Skin epidermis (tissue), 12 donors: ENCODE results near the gene NFKBIA.

ENCODE experiments used
- H3K27ac ChIP-seq, 21 experiments: fragments of 200-600 bp; sonication (generic) in 11 of 21; one replicate each; pipeline ENCODE4 v1.5.0; 2020; ENCODE audit warnings: mild to moderate bottlenecking in 3 of 21, inconsistent platforms in 2 of 21, moderate library complexity in 2 of 21
- H3K4me3 ChIP-seq, 7 experiments: fragments of 200-600 bp; sonication (generic) in 2 of 7; one replicate each; pipeline ENCODE4 v1.5.0; 2020; ENCODE audit warnings: inconsistent platforms in 2 of 7, mild to moderate bottlenecking in 2 of 7, moderate library complexity in 1 of 7

NFKBIA gene

GRCh38 chr14:35352274-35353233 is 52.0 kb downstream of the NFKBIA start:
- H3K4me3 ChIP-seq, result no peak overlapping the region
- H3K27ac ChIP-seq, result peak overlapping the region in 6 of 21 experiments; percentile 3 to 67 (median 22)

GRCh38 chr14:35351897-35352273 is 52.7 kb downstream of the NFKBIA start:
- peak overlapping the region in 4 of 21 experiments; percentile 3 to 40 (median 17) for H3K27ac ChIP-seq
- no peak overlapping the region for H3K4me3 ChIP-seq
